Measurements from ENCODE around the gene CSMD2.

Gene CSMD2

DNA sequence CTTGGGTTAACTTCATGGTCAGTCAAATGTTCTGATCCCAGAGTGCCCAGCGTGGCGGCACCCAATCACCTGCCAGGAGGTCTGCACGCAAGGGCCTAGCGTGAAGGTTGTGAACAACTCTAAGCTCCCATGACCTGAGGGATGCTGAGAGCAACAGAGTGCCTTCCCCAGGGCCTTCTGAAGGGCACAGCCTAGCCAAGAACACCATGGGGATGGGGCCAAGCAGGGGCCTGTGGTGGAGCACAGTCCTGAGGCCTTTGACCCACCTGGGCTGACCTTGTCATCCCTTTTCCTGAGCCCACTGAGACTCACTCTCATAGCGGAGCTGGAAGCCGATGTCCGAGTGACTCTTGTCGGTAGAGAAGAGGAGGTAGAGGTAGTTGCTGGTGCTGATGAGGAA, 440.0 kb downstream of the CSMD2 start:
- no peak for TF ChIP-seq POLR2AphosphoS5 (IDR thresholded peaks at IDR 0.05; ENCODE audit: low read depth, low read length)
- TF ChIP-seq POLR2A (IDR thresholded peaks at IDR 0.05; ENCODE audit: low read depth, low read length), result no peak
- TF ChIP-seq TAF1 (IDR thresholded peaks at IDR 0.05; ENCODE audit: borderline replicate concordance, low read depth, low read length), result no peak
- FAIRE-seq, result no peak
- DNase-seq (ENCODE audit: insufficient read length), result no peak

DNA sequence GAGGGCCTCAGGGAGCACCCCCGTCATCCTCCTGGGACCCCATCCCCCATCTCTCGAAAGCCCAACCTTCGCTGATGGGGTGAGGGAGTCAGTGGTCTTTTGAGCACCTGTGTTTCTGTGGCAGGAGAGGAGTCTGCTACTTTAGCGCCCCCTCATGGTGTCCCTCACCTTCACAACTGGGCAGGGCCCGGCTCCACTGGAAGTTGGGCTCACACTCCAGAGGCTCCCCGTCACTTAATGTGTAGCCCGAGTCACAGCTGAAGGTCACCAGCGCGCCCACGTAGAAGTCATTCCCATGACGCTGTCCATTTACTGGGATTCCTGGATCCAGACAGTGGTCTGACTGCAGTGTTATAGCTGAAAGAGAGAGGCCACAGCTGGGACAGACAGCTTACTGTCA, 440.7 kb downstream of the CSMD2 start:
- no peak for TF ChIP-seq POLR2A (IDR thresholded peaks at IDR 0.05; ENCODE audit: low read depth, low read length)
- TF ChIP-seq TAF1 (IDR thresholded peaks at IDR 0.05; ENCODE audit: borderline replicate concordance, low read depth, low read length), result no peak
- TF ChIP-seq POLR2AphosphoS5 (IDR thresholded peaks at IDR 0.05; ENCODE audit: low read depth, low read length), result no peak
- DNase-seq (ENCODE audit: insufficient read length) (no peak), FAIRE-seq (no peak)

DNA sequence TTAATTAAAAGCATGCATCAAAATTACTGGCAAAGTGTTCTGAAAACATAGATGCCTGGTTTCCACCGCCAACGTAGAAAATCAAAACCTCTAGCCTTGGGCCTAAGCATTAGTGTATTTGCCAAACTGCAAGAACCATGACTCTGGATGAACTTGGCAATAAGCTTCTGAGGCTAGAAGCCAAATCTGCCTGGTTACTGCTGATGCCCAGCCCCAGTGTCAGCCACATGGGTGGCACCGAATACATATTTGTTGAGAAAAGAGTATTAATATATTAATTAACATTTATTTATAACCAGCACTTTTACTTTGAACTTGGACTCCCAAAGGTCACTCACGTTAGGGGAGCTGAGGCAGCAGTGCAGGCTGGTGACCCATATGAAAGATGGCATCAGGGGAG, 441.8 kb downstream of the CSMD2 start:
- DNase-seq (ENCODE audit: insufficient read length), result no peak
- TF ChIP-seq POLR2A (IDR thresholded peaks at IDR 0.05; ENCODE audit: low read depth, low read length), result no peak
- no peak for TF ChIP-seq POLR2AphosphoS5 (IDR thresholded peaks at IDR 0.05; ENCODE audit: low read depth, low read length)
- TF ChIP-seq TAF1 (IDR thresholded peaks at IDR 0.05; ENCODE audit: borderline replicate concordance, low read depth, low read length), result no peak
- FAIRE-seq, result no peak

DNA sequence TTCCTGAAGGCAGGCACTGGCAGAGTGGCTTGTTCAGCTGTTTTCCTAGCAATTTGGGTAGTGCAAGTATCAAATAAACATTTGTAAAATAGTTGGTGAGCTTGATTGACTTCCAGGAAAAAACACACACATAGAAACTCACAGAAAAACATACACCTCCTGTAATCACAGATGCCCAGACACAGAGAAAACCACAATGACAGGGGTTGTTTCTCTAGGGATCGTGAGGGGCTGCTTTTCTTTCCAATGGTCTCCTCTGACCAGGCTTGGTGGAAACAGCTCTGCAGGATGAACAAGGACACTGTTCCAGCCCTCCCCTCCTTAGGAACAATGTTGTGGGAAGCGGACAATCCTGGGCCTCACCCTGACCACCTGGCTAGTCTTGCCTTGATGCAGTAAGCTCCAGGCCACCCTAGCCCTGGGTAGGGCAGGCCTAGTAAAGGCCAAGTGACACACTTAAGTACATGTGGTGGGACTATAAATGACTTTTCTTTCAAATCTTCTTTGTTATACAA, 443.7 kb downstream of the CSMD2 start:
- no peak for TF ChIP-seq POLR2AphosphoS5 (IDR thresholded peaks at IDR 0.05; ENCODE audit: low read depth, low read length)
- TF ChIP-seq TAF1 (IDR thresholded peaks at IDR 0.05; ENCODE audit: borderline replicate concordance, low read depth, low read length), result no peak
- no peak for TF ChIP-seq POLR2A (IDR thresholded peaks at IDR 0.05; ENCODE audit: low read depth, low read length)
- DNase-seq (ENCODE audit: insufficient read length), result no peak
- FAIRE-seq, result no peak

DNA sequence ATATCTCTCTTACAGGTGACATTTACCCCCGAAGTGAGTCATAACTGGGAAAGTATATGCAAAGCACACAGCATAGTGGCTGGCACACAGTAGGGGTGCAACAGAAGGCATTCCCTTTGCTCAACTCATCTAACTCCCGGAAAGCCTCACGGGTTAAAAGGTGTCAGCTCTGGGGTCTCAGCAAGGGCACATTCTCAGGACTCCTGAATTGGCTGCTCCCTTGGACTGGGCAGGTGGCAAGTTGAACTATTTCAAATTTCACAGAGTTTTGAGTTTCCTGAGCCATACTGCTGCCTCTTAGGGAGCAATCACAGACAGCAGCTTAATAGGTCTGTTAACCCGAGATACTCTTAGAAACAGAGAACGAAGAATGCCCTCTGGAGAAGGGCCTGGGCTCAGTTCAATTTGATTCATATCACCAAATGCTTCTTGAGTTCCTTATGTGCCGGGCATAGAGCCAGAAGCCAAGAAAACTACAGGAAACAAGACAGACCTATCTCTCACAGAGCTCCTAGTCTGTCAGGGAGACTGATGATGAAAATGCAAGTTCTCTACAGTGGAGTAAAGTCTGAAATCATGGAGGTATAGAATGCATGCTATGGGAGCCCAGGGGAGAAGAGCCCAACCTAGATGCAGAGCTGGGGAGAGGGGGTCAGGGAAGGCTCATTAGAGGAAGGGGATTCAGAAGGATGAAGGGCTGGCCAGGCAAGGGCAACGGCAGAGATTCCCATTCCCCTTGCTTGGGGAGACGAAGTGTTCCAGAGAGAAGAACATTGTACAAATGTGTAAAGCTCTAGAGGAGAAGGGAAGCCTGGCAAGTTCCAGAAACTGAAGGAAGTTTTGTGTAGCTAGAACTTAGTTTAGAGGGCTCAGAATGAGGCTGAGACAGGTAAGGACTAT, 445.0 kb downstream of the CSMD2 start:
- TF ChIP-seq TAF1 (IDR thresholded peaks at IDR 0.05; ENCODE audit: borderline replicate concordance, low read depth, low read length) (no peak), POLR2AphosphoS5 (IDR thresholded peaks at IDR 0.05; ENCODE audit: low read depth, low read length) (no peak), POLR2A (IDR thresholded peaks at IDR 0.05; ENCODE audit: low read depth, low read length) (no peak)

DNA sequence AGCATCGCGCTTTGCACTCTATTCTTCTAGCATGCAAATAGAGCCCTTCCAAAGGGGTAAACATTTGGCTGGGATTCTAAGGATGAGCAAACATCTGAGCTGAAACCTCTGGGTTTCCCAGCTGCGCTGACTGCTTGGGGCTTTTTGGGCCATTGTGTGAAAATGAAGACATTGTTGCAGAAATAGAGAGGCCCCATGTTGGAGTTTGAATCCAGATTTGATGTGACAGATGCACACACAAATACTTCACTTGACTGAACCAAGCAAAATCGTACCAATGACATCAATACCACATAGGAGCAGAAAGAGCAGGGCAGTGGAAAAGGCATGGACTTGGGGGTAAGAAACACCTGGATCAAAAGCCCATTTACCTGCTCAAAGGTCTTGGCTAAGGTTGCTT, 445.7 kb downstream of the CSMD2 start:
- TF ChIP-seq TAF1 (IDR thresholded peaks at IDR 0.05; ENCODE audit: borderline replicate concordance, low read depth, low read length), result no peak
- TF ChIP-seq POLR2AphosphoS5 (IDR thresholded peaks at IDR 0.05; ENCODE audit: low read depth, low read length), result no peak
- no peak for TF ChIP-seq POLR2A (IDR thresholded peaks at IDR 0.05; ENCODE audit: low read depth, low read length)
- FAIRE-seq (no peak), DNase-seq (ENCODE audit: insufficient read length) (no peak)

More for the DNA sequence above, 445.0 kb downstream of the CSMD2 start:
- DNase-seq (ENCODE audit: insufficient read length) (no peak), FAIRE-seq (no peak)

DNA sequence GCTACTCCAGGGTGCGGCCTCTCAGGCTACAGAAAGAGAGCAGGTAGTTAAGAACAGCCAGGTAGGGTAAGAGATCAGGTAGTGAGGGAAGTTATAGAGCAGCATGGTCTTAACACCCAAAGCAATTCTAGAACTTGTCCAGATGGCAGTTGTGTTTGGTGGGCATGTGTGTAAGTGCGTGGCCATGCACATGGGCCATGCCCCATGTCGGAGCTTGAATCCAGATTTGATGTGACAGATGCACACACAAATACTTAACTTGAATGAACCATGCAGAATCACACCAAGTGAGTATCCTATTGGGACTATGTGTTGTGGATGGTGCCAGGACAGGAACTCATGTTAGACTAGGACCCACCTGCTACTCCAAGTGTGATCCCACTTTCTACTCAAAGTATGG, 446.8 kb downstream of the CSMD2 start:
- no peak for TF ChIP-seq POLR2A (IDR thresholded peaks at IDR 0.05; ENCODE audit: low read depth, low read length)
- no peak for TF ChIP-seq POLR2AphosphoS5 (IDR thresholded peaks at IDR 0.05; ENCODE audit: low read depth, low read length)
- TF ChIP-seq TAF1 (IDR thresholded peaks at IDR 0.05; ENCODE audit: borderline replicate concordance, low read depth, low read length), result no peak
- no peak for FAIRE-seq
- no peak for DNase-seq (ENCODE audit: insufficient read length)

DNA sequence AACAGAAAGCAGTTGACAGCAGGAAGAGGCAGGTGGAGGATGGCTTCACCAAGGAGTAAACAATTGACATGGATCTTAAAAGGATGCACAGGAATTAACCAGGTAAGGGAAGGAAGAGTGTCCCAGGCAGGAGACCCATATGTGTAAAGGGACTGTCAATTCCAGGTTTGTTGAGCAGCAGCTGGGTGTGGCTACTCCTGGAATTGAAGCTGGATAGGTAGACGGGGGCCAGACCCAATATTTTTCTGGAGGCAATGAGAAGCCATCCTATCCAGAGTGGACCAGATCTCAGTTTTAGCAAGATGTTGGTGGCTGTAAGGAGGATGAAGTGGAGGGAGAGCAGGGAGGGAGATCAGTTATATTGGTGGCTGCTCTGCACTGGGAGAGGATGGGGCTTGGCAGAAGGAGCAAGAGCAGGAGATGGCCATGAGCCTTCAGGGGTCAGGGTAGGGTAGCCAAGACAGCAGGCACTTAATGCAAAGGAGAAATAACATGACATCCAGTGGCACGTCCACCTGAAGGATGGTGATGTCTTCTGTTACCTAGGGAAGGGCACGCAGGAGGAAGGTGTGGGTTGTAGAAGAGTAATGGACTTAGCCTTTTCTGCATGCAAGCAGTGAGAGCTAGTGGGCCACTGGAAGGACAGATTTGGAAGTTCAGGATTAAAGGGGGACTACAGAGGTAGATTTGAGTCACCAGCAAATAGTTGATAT, 447.9 kb downstream of the CSMD2 start:
- no peak for FAIRE-seq
- TF ChIP-seq TAF1 (IDR thresholded peaks at IDR 0.05; ENCODE audit: borderline replicate concordance, low read depth, low read length) (no peak), POLR2A (IDR thresholded peaks at IDR 0.05; ENCODE audit: low read depth, low read length) (no peak), POLR2AphosphoS5 (IDR thresholded peaks at IDR 0.05; ENCODE audit: low read depth, low read length) (no peak)
- no peak for DNase-seq (ENCODE audit: insufficient read length)

DNA sequence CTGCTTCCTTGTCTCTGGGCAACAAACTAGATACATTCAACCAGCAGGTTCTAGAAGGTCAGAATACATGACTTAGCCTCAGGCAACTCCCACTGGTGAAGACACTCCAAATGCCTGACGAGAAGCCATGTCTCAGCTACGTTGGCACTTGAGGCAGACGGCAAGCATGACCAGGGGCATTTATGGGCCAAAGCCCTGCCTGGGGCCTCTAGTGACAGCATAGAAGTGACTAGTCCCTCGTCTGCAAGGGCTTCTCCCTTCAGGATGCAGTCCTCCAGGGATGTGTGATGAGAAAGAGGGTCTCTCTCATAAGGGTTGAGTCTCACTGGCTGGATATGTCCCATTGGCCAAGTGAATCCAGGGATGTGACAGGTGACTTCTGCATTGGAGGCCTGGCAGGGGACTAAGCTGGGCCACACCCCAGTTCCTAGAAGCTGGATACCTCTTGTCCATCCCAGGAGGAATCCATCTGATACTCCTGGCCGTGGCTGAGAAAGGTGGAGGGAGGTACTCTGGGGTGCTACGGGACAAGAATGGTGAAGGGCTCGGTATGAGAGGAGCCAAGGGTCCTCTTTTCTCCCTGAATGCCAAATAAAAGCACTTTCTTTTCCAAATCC, 449.7 kb downstream of the CSMD2 start:
- TF ChIP-seq POLR2A (IDR thresholded peaks at IDR 0.05; ENCODE audit: low read depth, low read length) (no peak), TAF1 (IDR thresholded peaks at IDR 0.05; ENCODE audit: borderline replicate concordance, low read depth, low read length) (no peak), POLR2AphosphoS5 (IDR thresholded peaks at IDR 0.05; ENCODE audit: low read depth, low read length) (no peak)
- FAIRE-seq (no peak), DNase-seq (ENCODE audit: insufficient read length) (no peak)

DNA sequence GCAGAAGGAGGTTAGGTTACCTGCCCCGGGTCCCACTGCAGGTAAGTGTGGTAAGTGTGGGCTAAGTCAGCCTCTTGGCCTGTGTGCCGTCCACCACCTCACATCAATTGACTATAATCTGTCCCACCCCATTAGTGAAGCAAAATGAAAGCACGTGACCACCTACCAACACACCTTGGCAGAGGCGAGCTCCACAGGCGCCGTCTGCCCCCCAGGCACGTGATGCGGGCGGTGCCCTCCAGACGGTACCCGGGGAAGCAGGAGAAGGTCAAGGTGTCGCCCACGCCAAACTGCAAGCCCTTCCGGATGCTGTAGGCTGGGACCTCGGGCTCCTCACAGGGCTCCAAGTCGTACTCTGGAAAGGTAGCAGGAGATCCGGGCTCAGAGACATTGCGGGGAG, 450.6 kb downstream of the CSMD2 start:
- DNase-seq (ENCODE audit: insufficient read length) (no peak), FAIRE-seq (no peak)
- TF ChIP-seq POLR2AphosphoS5 (IDR thresholded peaks at IDR 0.05; ENCODE audit: low read depth, low read length) (no peak), TAF1 (IDR thresholded peaks at IDR 0.05; ENCODE audit: borderline replicate concordance, low read depth, low read length) (no peak), POLR2A (IDR thresholded peaks at IDR 0.05; ENCODE audit: low read depth, low read length) (no peak)

Data from GM12892 (cell line).